GM21390 (cell line): ENCODE data around the gene KYNU.
"Not testable (repeated sequence)": the region's sequence is repeated elsewhere in the genome, so short reads cannot be mapped to it uniquely, and the experiment has no call there.

ENCODE experiments used
- ATAC-seq: cut with Tn5 transposase; IDR thresholded peaks from one replicate; pipeline ENCODE4 v1.9.1; 2021; ENCODE audit not compliant: unreplicated experiment

The KYNU gene

DNA sequence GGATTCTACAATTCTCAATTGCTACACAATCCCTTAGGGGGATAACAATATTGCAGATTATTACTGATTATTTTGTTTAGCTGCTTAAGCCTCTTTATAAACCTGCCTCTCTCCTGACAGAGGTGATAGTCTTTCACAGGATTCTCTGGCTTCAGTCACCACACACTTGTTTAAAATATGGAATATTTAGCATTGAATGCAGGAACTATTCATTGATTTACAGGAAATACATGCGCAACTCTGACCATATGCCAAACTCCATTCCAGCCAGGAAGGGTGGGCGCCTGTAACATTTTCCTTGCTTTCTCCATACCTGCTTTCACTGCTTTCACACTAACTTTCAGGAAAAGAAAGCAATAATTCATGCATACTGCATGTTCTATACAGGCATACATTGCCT is 207.0 kb downstream of the KYNU start:
- no peak for ATAC-seq

DNA sequence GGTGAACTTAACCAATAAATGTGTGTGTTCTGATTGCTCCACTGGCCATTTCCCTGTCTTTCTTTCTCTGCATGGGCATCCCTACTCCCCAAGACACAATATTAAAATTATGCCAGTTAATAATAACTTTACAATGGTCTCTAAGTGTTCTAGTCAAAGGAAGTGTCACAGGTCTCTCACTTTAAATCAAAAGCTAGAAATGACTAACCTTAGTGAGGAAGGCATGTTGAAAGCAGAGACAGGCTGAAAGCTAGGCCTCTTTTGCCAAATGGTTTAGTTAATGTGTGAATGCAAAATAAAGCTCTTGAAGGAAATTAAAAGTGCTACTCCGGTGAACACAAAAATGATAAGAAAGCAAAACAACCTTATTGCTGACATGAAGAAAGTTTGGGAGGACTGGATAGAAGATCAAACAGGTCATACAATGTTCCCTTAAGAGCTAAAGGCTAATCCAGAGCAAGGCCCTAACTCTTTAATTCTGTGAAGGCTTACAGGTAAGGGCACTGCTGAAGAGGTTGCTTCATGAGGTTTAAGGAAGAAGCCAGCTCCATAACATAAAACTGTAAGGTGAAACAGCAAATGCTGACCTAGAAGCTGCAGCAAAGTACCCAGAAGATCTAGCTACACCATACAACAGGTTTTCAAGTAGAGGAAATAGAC is 207.8 kb downstream of the KYNU start:
- peak; percentile 83 for ATAC-seq

DNA sequence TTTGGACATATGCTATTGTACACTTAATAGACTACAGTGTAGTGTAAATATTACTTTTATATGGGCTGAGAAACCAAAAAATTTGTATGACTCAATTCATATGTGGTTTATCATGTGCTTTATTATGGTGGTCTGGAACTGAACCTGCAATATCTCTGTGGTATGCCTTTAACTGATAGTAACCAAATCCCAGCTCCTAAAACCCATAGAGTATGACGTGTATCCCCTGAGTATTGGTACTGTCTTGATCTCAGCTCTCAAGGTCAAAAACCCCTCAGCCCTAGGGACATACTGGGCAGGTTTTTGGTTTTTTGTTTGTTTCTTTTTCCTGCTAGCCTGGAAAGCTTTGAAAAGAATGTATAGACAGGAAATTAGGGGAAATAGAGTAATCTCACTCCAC is 209.6 kb downstream of the KYNU start:
- ATAC-seq = no peak

DNA sequence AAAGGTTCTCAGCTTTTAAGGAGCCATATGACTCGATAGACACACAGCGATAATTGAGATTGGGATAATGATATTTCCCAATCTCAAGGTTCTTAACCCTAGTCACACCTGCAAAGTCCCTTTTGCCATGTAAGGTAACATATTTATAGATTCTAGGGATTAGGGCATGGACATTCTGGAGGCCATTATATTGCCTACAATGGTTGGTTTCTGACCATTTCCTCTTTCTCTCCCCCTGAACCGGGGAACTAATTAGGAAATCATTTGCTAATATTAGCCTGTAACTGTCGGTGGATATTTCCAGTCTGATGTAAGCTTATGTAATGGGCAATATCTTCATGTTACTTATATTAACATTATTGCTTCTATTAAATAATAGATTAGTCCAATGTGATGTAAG is 210.9 kb downstream of the KYNU start:
- ATAC-seq = no peak

DNA sequence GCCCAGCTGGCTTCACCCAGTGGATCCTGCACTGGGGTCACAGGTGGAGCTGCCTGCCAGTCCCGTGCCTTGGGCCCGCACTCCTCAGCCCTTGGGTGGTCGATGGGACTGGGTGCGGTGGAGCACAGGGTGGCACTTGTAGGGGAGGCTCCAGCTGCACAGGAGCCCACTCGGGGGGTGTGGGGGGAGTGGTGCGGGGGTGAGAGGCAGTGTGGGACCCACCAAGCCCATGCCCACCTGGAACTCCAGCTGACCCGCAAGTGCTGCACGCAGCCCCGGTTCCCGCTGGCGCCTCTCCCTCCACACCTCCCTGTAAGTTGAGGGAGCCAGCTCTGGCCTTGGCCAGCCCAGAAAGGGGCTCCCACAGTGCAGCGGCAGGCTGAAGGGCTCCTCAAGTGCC is 212.1 kb downstream of the KYNU start:
- not testable (repeated sequence) for ATAC-seq
